HCT116 (cell line): Measurements from ENCODE around the gene PAX9. TPM values are rescaled to one million over a fixed set of nuclear protein-coding genes. Genes with fewer than 3 reads are reported as not detected.

Experiments used
- ATAC-seq: fragments of 200-7000 bp; cut with Tn5 transposase; 2 replicates; pipeline ENCODE4 v1.9.1; 2020; ENCODE audit warnings: mild to moderate bottlenecking, moderate library complexity
- BruUV-seq: library from RNA; stranded (reverse); fragments of 400-500 nt; replicated peaks from 2 replicates; lab custom pipeline; 2021; lab: Mats Ljungman, UMichigan
- CTCF ChIA-PET: fragments of 300-600 bp; sonication (Branson Sonifier 250); formaldehyde crosslinking; loops from one replicate; lab custom pipeline; 2021; ENCODE audit warnings: antibody characterized with exemption; lab: Charles Lee
- POLR2A ChIA-PET: fragments of 300-600, 350-600 bp; sonication (Branson Sonifier 250); formaldehyde crosslinking; loops from one replicate; lab custom pipeline; 2021; ENCODE audit warnings: antibody characterized with exemption; lab: Charles Lee
- RAD21 ChIA-PET, 2 experiments: fragments of 300-600 bp; sonication (Branson Sonifier 250); formaldehyde crosslinking; loops; one replicate each; lab custom pipeline; 2023; ENCODE audit warnings: low total read pairs in 2 of 2; ENCODE audit not compliant: uncharacterized antibody in 2 of 2, unreplicated experiment in 2 of 2, low non-redundant PET in 1 of 2; lab: Charles Lee
- DNase-seq: peaks from one replicate; pipeline ENCODE4 v3.0.0-alpha.2; 2010; ENCODE audit warnings: low read depth, low spot score
- H2AFZ ChIP-seq: fragments of 200-600 bp; shearing (Covaris generic), sonication (generic); 2 replicates; pipeline ENCODE4 v1.6.1; 2017; ENCODE audit warnings: low read depth, mixed run types, mixed read lengths, antibody characterized with exemption, low read length; ENCODE audit not compliant: poor library complexity, severe bottlenecking
- H3K27ac ChIP-seq: 2 replicates; pipeline ENCODE4 v1.5.1; 2012; ENCODE audit warnings: low read depth, low read length
- H3K27me3 ChIP-seq: fragments of 200-600 bp; sonication (generic); 2 replicates; pipeline ENCODE4 v1.6.1; 2016; ENCODE audit warnings: mixed run types, low read length, mixed read lengths; ENCODE audit not compliant: insufficient read depth
- H3K36me3 ChIP-seq, 2 experiments: fragments of 200-500 bp in 1 of 2; fragments of 200-600 bp in 1 of 2; sonication (Bioruptor generic) in 1 of 2; sonication (generic) in 1 of 2; 2 replicates each; pipeline versions ENCODE4 v1.5.1 to v1.6.1; 2014 to 2016; ENCODE audit warnings: low read length in 2 of 2, inconsistent platforms in 1 of 2, mixed read lengths in 1 of 2, mixed run types in 1 of 2; ENCODE audit not compliant: insufficient read depth in 2 of 2, control insufficient read depth in 1 of 2
- H3K4me1 ChIP-seq, 2 experiments: fragments of 200-600 bp in 1 of 2; sonication (generic) in 1 of 2; 2 replicates each; pipeline versions ENCODE4 v1.5.1 to v1.6.1; 2012 to 2017; ENCODE audit warnings: low read length in 2 of 2, inconsistent platforms in 1 of 2, mild to moderate bottlenecking in 1 of 2, mixed read lengths in 1 of 2, mixed run types in 1 of 2, moderate library complexity in 1 of 2; ENCODE audit not compliant: insufficient read depth in 2 of 2, control insufficient read depth in 1 of 2
- H3K4me2 ChIP-seq: fragments of 200-600 bp; sonication (generic); 2 replicates; pipeline ENCODE4 v1.6.1; 2017; ENCODE audit warnings: mixed run types, low read length, mixed read lengths
- H3K4me3 ChIP-seq, 2 experiments: fragments of 200-600 bp in 1 of 2; sonication (generic) in 1 of 2; replicated peaks in 1 of 2; 2 replicates each; pipeline ENCODE4 v1.5.1; 2011 to 2016; ENCODE audit warnings: low read length in 2 of 2, control low read depth in 1 of 2, low read depth in 1 of 2, mild to moderate bottlenecking in 1 of 2, mixed read lengths in 1 of 2, mixed run types in 1 of 2
- H3K79me2 ChIP-seq: fragments of 200-600 bp; sonication (generic); 2 replicates; pipeline ENCODE4 v1.6.1; 2017; ENCODE audit warnings: mild to moderate bottlenecking, mixed run types, low read length, moderate library complexity, mixed read lengths; ENCODE audit not compliant: insufficient read depth
- H3K9ac ChIP-seq: fragments of 200-600 bp; sonication (generic); 2 replicates; pipeline ENCODE4 v1.6.1; 2016; ENCODE audit warnings: low read length, mixed read lengths
- H3K9me2 ChIP-seq: fragments of 200-600 bp; sonication (generic), shearing (Covaris generic); 2 replicates; pipeline ENCODE4 v1.6.1; 2017; ENCODE audit warnings: mixed run types, mild to moderate bottlenecking, moderate library complexity; ENCODE audit not compliant: insufficient read depth
- H3K9me3 ChIP-seq, 2 experiments: fragments of 200-500 bp in 1 of 2; fragments of 200-600 bp in 1 of 2; sonication (Bioruptor generic) in 1 of 2; sonication (generic) in 1 of 2; 2 replicates each; pipeline ENCODE4 v1.6.1; 2014 to 2017; ENCODE audit warnings: low read length in 2 of 2, mixed read lengths in 2 of 2, inconsistent platforms in 1 of 2, low read depth in 1 of 2, mild to moderate bottlenecking in 1 of 2, mixed run types in 1 of 2, moderate library complexity in 1 of 2; ENCODE audit not compliant: control insufficient read depth in 1 of 2, insufficient read depth in 1 of 2
- H4K20me1 ChIP-seq: fragments of 200-600 bp; sonication (generic), shearing (Covaris generic); 2 replicates; pipeline ENCODE4 v1.6.1; 2017; ENCODE audit warnings: mixed run types, mild to moderate bottlenecking, moderate library complexity; ENCODE audit not compliant: insufficient read depth
- ATF3 ChIP-seq: IDR thresholded peaks from 2 replicates; pipeline ENCODE4 v1.6.1; 2012
- CBX3 ChIP-seq: IDR thresholded peaks from 2 replicates; pipeline ENCODE4 v1.6.1; 2012; ENCODE audit warnings: low read depth
- CTCF ChIP-seq, 3 experiments: fragments of 200-600 bp in 1 of 3; sonication (generic) in 1 of 3; IDR thresholded peaks in 2 of 3; conservative IDR thresholded peaks in 1 of 3; 2 replicates each; pipeline ENCODE4 v1.5.1; 2012 to 2017; ENCODE audit warnings: low read depth in 2 of 3, low read length in 2 of 3, antibody characterized with exemption in 1 of 3, borderline replicate concordance in 1 of 3, control low read depth in 1 of 3, mild to moderate bottlenecking in 1 of 3, mixed read lengths in 1 of 3, mixed run types in 1 of 3, moderate library complexity in 1 of 3; ENCODE audit not compliant: insufficient read depth in 1 of 3
- EZH2 ChIP-seq: fragments of 200-600 bp; sonication (generic); IDR thresholded peaks from 2 replicates; pipeline ENCODE4 v1.6.1; 2017; ENCODE audit warnings: antibody characterized with exemption, mixed run types
- EZH2phosphoT487 ChIP-seq: fragments of 200-600 bp; IDR thresholded peaks from 2 replicates; pipeline ENCODE4 v1.6.1; 2018; ENCODE audit warnings: antibody characterized with exemption, borderline replicate concordance
- JUND ChIP-seq: IDR thresholded peaks from 2 replicates; pipeline ENCODE4 v1.6.1; 2012
- SP1 ChIP-seq: IDR thresholded peaks from 2 replicates; pipeline ENCODE4 v1.6.1; 2012; ENCODE audit warnings: low read depth
- TCF7L2 ChIP-seq: IDR thresholded peaks from 2 replicates; pipeline ENCODE4 v1.7.0; 2011; ENCODE audit warnings: borderline replicate concordance, inconsistent platforms; ENCODE audit not compliant: insufficient read depth, insufficient read length; ENCODE audit errors: extremely low read depth
- intact Hi-C: fragments of 100-400 bp; cut with micrococcal nuclease; formaldehyde crosslinking; loops from 2 replicates; pipeline ENCODE4 v1.10.0; 2022
- total RNA-seq: library from RNA; stranded (reverse); gene quantifications from one replicate; pipeline ENCODE4 v1.2.1, GENCODE V29; 2021; ENCODE audit not compliant: unreplicated experiment

The PAX9 gene
- total RNA-seq, 1 experiment from 2014 or later = 5.2 TPM

GRCh38 chr14:36658123-36659009 lies 3.3 kb upstream of the PAX9 start:
- ChIA-PET RAD21 (no interaction called here), POLR2A (no interaction called here), CTCF (no interaction called here)

More at GRCh38 chr14:36658123-36659009, 3.3 kb upstream of the PAX9 start:
- Histone ChIP-seq H2AFZ (no peak overlapping the region), H3K9ac (no peak overlapping the region), H3K9me3 (no peaks in the 10 kb centered on the region), H3K4me1 (peaks cover 9 to 21% of the 10 kb centered on the region in 2 experiments; a peak in 3 of 4 replicates), H3K4me2 (no peak overlapping the region), H3K27ac (no peak overlapping the region), H4K20me1 (no peaks in the 10 kb centered on the region), H3K36me3 (no peaks in the 10 kb centered on the region), H3K4me3 (no peak overlapping the region), H3K79me2 (no peaks in the 10 kb centered on the region), H3K9me2 (no peaks in the 10 kb centered on the region), H3K27me3 (no peaks in the 10 kb centered on the region)
- BruUV-seq = no TSS peak
- TF ChIP-seq EZH2phosphoT487 = no peak
- no peak for TF ChIP-seq CTCF (IDR thresholded peaks at IDR 0.05 in 2 of 3, conservative IDR thresholded peaks at IDR 0.05 in 1 of 3; ENCODE audit: borderline replicate concordance in 1 of 3, insufficient read depth in 1 of 3, low read depth in 2 of 3, low read length in 2 of 3)
- TF ChIP-seq ATF3 = no peak
- no peak for TF ChIP-seq TCF7L2
- TF ChIP-seq JUND = no peak
- TF ChIP-seq CBX3 = no peak
- TF ChIP-seq SP1 = no peak
- TF ChIP-seq EZH2 = no peak
- DNase-seq = no peak
- ATAC-seq = no peak
- intact Hi-C loops = no loop called here
